Fibroblast of skin of right quadriceps (primary cell): ENCODE results near the gene ZNF225.
"Not testable (repeated sequence)": the region's sequence is repeated elsewhere in the genome, so short reads cannot be mapped to it uniquely, and the experiment has no call there.

Source experiments
- DNase-seq: peaks from one replicate; pipeline ENCODE4 v3.0.0-alpha.2; 2013

Gene ZNF225

DNA sequence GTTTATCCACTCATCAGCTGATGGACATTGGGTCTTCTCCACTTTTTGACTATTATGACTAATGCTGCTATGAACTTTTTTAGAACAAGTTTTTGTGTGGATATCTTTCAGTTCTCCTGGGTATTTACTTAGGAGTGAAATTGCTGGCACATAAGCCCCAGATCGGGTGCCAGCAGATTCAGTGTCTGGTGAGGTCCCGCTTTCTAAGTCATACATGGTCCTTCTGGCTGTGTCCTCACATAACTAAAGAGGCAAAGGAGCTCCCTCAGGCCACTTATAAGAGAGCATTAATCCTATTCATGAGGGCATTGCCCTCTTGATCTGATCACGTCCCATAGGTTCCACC is 51.1 kb downstream of the ZNF225 start:
- no peak for DNase-seq

DNA sequence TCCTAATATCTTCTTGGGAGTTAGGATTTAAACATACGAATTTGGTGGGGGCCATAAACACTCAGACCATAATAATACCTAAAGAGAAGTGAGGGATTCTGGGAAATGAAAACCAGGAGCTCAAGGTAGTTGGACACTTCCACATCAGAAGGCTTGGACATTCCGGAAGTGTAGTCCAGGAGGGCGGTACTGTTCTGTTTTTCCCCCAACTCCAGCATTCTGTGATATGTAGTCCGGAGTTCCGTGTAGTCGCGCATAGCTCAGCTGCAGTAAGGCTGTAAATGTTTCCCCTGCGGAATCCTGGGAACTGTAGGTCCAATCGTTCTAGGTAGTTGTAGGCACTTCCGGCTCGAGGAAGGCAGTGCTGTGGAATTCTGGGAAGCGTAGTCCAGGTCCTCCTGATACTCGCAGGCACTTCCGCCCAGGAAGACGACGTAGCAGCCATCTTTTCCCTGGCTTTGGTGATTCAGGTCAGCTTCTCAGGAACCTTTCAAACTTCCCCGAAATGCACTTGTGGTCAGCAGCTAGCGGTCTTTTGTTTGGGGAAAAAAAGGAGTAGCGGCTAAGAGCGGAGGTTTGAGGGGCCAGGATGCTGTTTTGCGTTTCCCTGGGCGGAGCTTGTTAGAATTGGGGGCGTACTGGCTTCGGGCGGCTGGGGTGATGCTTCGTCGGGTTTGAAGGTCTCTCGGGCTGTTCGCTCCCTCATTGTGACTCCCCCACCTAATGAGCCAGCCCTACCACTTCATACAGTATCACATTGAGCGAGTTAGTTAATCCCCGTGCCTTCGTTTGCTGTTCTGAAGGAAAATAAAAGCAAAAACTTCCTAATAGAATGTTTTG is 51.7 kb downstream of the ZNF225 start, which contains the start of gene ZNF226:
Gene ZNF226, plus strand, starts transcription at position 428 of the 840 bp plus-strand sequence. CDS start 4,981 bp downstream, outside the sequence.
- DNase-seq = peak; percentile 98

GRCh38 chr19:44170660-44171059 is 57.5 kb downstream of the ZNF225 start:
- DNase-seq = not testable (repeated sequence)

GRCh38 chr19:44176590-44176989 is 63.4 kb downstream of the ZNF225 start:
- no peak for DNase-seq

DNA sequence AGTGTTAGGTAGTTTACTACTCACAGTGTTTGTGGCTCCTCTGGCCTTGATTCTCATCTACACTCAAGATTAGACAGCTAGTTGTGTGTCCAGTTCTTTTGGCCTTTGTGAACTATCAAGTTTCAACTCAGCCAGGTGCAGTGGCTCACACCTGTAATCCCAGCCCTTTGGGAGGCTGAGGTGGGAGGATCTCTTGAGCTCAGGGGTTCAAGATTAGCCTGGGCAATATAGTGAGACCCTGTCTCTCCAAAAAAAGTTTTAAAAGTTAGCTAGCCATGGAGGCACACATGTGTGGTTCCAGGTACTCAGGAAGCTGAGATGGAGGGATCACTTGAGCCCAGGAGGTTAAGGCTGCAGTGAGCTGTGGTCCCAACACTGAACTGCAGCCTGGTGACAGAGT is 67.8 kb downstream of the ZNF225 start:
- DNase-seq = no peak

- no peak for DNase-seq
Observed at GRCh38 chr19:44182145-44182544, 68.9 kb downstream of the ZNF225 start.
